Dedifferentiated amniotic fluid mesenchymal stem cell (primary cell): ENCODE data around the gene TFF1.

Experiments used
- DNase-seq: peaks from one replicate; pipeline ENCODE4 v3.0.0-alpha.2; 2016; ENCODE audit errors: extremely low spot score

Gene TFF1

DNA sequence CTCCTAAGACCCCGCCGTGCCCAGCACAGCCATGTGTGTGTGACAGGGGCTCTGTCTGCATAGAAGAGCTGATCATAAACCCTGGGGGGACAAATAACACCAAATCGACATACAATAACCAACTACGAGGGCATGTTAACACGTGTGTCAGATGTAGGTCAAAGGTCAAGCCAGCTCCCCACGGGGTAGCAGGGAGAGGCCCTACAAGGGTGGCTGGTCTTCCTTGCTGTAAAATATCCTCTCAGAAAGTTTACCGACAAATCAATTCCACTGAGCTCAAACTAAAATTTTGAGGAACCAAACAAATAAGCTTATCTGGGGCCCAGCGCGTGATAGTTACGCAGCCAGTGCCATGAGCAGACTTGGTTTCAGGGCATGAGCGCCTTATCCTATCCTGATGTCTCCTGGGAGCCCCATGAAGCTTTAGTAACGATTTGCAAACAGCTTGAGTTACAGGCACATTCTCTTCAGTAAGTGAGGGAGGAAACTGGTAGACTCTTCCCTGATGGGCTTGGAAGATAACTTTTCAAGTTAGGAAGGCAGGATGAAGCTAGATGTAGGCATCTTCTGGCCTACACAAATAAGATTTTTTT lies 32.2 kb upstream of the TFF1 start:
- no peak for DNase-seq

- no peak for DNase-seq
Measured at GRCh38 chr21:42397746-42398394, 31.5 kb upstream of the TFF1 start.

GRCh38 chr21:42396799-42397745 lies 30.7 kb upstream of the TFF1 start:
- no peak for DNase-seq

DNA sequence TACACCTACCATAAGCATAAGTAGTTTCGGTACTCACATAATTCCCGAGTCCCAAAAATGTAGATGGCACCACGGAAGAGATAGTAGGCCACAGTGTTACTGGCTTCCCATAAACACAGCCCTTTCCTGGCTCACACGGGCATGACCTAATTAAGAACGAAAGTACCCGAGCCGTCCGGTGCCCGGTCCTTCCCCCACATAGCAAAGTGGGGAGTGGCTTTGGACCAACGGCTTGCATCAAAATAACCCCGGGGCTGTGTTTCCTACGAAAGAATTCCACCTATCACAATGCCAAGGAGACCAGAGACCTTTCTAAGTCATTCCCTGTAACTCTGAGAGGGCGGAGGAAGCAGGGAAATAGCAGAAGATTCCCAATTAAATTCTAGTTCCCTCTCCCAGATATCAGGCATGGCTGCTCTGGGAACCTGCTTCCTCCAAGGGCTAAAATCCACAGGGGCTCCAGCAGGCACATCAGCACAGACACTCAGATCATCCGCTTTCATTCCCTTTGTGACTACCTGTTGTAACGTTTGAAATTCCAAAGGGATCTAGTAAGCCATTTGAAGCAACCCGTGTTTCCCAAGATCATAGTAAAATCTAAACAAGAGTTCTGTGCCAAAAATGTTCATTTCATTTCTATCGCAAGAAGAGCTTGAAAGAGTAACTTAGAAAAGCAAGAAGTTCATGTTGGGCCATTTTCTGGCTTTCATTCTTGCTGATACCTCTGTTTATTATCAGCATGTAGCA lies 29.7 kb upstream of the TFF1 start, which contains the start of gene TMPRSS3:
TMPRSS3 (minus strand) TSS at position 148 of the 747 bp plus-strand sequence. CDS start 635 bp downstream, outside the sequence.
- DNase-seq: no peak

- DNase-seq: no peak
Measured at GRCh38 chr21:42395302-42395701, 29.0 kb upstream of the TFF1 start.

GRCh38 chr21:42393443-42393950 lies 27.2 kb upstream of the TFF1 start:
- DNase-seq: no peak

DNA sequence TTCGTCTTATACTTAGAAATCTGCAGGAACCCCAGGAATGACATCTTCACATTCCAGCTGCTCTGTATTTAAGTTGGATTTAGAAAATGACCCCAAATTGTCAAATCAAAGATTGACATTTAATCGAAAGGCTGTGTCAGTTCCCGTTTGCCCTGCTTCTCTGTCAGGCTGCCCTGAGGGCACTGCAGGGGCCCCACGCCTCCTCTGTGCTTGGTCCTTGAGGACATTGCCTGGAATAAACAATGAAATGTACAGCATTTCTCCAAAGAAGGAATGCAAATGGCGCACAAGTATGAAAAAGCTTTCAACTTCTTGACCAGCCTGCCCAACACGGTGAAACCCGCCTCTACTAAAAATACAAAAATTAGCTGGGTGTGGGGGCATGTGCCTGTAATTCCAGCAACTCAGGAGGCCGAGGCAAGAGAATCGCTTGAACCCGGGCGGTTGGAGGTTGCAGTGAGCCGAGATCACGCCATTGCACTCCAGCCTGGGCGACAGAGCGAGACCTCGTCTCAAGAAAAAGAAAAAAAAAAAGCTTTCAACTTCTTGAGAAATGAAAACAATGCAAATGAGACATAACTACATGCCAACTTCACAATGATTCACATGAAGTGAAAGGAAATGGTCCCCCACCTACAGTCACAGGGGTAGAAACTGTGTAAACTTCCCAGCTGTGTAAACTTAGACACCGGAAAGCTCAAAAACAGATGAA lies 26.6 kb upstream of the TFF1 start:
- no peak for DNase-seq

- DNase-seq: no peak
Measured at GRCh38 chr21:42391297-42391696, 25.0 kb upstream of the TFF1 start.

- no peak for DNase-seq
Measured at GRCh38 chr21:42390696-42391095, 24.4 kb upstream of the TFF1 start.

- no peak for DNase-seq
Measured at GRCh38 chr21:42390193-42390592, 23.9 kb upstream of the TFF1 start.

- no peak for DNase-seq
Measured at GRCh38 chr21:42389449-42389835, 23.1 kb upstream of the TFF1 start.

GRCh38 chr21:42388740-42389448 lies 22.6 kb upstream of the TFF1 start:
- no peak for DNase-seq

- DNase-seq: no peak
Measured at GRCh38 chr21:42387843-42388340, 21.6 kb upstream of the TFF1 start.

DNA sequence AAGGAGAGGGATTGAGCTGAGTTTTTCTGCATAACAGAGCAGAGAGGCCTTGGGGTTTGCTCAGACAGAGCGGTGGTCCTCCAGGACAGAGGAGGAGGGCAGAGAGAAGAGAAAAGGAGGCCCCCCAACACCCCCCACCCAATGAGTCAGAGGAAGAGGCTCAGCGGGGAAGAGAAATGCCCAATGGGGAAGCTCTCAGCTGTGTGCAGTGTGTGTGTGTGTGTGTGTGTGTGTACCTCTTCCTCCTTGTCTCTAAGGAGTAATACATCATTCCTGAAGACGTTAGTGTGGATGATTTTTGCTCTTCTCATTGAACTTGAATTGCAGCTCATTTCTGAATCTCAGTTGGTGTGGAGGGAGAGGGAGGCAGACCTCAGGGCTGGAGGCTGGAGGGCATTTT lies 20.8 kb upstream of the TFF1 start:
- DNase-seq: no peak

GRCh38 chr21:42386034-42386591 lies 19.8 kb upstream of the TFF1 start:
- DNase-seq: no peak

GRCh38 chr21:42385619-42386018 lies 19.3 kb upstream of the TFF1 start:
- no peak for DNase-seq

DNA sequence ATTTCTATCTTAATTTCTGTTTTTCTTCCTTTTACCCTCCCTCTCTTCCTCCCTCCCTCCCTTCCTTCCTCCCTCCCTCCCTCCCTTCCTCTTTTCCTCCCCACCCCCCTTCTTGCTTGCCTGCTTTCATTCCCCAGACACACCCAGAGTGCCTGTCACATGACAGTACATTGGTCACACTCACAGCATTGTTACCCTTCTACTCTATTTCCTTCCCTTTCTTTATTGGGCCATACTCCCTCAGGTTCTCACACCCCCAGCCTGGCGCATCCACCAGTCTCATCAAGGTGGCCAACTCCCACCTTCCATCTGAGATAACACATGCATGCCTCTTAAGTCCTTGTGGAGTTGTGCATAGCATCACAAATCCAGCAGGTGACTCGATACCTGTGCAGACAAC lies 18.7 kb upstream of the TFF1 start:
- DNase-seq: no peak

DNA sequence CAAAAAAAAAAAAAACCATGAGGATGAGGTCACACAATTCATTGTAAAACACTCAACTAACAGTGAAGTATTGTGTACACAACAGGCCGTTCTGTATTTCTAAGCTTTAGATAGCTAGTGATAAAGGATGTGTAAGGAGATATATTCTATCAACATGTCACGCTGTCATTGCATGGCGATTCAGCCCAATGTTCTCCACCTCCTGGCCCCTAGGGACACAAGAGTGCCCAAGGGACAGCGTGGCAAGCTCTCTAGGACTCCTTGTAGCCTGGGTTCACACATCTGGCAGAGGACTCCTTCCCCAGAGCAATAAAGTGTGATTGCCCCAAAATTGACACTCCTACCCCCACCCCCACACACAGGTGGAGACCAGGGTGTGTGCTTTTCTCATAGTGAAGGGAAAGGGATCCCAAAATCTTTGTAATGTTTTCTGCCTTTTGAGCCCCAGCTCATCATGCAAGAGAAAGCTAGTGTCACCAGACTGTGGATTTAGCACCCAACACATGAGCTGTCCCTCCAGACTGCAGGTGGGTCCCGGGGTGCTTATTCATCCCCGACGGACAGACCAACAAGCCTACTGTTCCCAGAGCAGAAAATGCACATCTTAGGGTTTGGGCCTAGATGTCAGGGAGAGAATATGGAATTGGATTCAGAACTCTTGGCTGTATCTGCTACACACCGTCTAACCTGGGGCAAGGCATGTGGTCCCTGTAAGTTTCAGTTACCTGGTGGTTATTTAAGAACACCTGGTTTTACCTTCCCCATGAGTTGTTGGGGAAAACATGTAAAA lies 18.0 kb upstream of the TFF1 start:
- no peak for DNase-seq

DNA sequence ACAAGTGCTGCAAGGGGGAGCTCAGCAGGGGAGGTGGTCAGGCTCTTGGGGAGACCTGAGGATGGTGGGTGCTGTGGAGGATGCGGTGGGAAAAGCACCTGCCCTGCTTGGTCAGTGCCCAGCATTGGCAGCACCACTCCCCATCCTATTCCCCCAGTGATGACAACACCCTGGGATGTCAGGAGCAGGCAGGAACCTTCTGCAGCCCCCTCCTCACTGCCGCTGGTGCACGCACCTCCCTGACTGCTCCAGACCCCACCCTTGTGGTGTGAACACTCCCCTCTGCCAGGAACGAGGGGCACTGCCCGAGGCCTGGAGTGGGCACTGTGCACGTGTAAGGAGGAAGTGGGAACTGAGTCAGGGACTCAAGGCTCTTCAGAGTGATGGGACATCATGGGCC lies 17.0 kb upstream of the TFF1 start:
- DNase-seq: no peak
